ENCODE data around the gene DSG3. TPM values are rescaled to one million over a fixed set of nuclear protein-coding genes. Genes with fewer than 3 reads are reported as not detected.

The DSG3 gene
- total RNA-seq, 1 donor from 2014 or later, result 271 TPM

GRCh38 chr18:31402026-31402373 is 45.5 kb upstream of the DSG3 start:
- no peak for TF ChIP-seq CTCF (IDR thresholded peaks at IDR 0.05; ENCODE audit: insufficient read depth, low read length, severe bottlenecking)
- no peaks in the 10 kb centered on the region for H3K27me3 ChIP-seq (ENCODE audit: control insufficient read depth, insufficient read depth, low read length)
- no peaks in the 10 kb centered on the region for H3K36me3 ChIP-seq (ENCODE audit: control insufficient read depth, insufficient read depth, low read length)
- DNase-seq (ENCODE audit: low read depth) (peak; percentile 87), FAIRE-seq (no peak)
- H3K4me3 ChIP-seq (ENCODE audit: low read depth, low read length), result no peak overlapping the region

DNA sequence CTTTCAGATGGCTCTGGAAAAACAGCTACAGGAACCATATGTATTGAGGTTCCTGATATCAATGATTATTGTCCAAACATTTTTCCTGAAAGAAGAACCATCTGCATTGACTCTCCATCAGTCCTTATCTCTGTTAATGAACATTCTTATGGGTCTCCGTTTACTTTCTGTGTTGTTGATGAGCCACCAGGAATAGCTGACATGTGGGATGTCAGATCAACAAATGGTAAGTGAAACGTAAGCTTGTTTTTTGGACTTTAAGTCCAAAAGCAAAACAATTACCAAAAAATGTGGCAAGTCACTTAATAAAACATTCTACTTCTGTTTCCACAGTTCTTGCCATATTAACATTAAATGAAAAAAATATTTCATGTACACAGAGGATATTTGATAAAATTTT is 44.1 kb upstream of the DSG3 start:
- FAIRE-seq (no peak), DNase-seq (ENCODE audit: low read depth) (no peak)
- no peak for TF ChIP-seq CTCF (IDR thresholded peaks at IDR 0.05; ENCODE audit: insufficient read depth, low read length, severe bottlenecking)
- Histone ChIP-seq H3K4me3 (ENCODE audit: low read depth, low read length) (no peak overlapping the region), H3K36me3 (ENCODE audit: control insufficient read depth, insufficient read depth, low read length) (no peaks in the 10 kb centered on the region), H3K27me3 (ENCODE audit: control insufficient read depth, insufficient read depth, low read length) (no peaks in the 10 kb centered on the region)

DNA sequence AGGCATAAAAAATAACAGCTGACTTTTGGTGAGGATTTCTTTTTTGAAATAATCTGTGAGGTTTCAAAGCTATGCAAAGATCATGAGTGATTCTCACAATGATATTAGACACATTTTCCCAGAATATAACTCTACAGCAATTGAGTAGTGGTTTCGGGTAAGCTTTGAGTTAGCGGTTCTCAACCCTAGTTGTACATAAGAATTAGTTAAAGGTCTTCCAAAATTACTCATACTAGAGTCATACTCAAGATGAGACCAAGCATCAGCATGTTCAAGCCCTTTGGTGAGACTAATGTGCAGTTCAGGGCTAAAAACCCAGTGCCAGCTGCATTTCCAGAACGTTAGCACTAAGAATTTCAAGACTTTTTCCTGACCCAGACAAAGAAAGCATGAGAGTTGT is 39.9 kb upstream of the DSG3 start:
- TF ChIP-seq CTCF (IDR thresholded peaks at IDR 0.05; ENCODE audit: insufficient read depth, low read length, severe bottlenecking), result no peak
- H3K27me3 ChIP-seq (ENCODE audit: control insufficient read depth, insufficient read depth, low read length), result no peaks in the 10 kb centered on the region
- FAIRE-seq (no peak), DNase-seq (ENCODE audit: low read depth) (peak; percentile 64)
- no peaks in the 10 kb centered on the region for H3K36me3 ChIP-seq (ENCODE audit: control insufficient read depth, insufficient read depth, low read length)
- H3K4me3 ChIP-seq (ENCODE audit: low read depth, low read length), result no peak overlapping the region

GRCh38 chr18:31409276-31409675 is 38.3 kb upstream of the DSG3 start:
- Histone ChIP-seq H3K36me3 (ENCODE audit: control insufficient read depth, insufficient read depth, low read length) (no peaks in the 10 kb centered on the region), H3K27me3 (ENCODE audit: control insufficient read depth, insufficient read depth, low read length) (no peaks in the 10 kb centered on the region), H3K4me3 (ENCODE audit: low read depth, low read length) (no peak overlapping the region)
- DNase-seq (ENCODE audit: low read depth) (no peak), FAIRE-seq (no peak)
- TF ChIP-seq CTCF (IDR thresholded peaks at IDR 0.05; ENCODE audit: insufficient read depth, low read length, severe bottlenecking), result no peak

DNA sequence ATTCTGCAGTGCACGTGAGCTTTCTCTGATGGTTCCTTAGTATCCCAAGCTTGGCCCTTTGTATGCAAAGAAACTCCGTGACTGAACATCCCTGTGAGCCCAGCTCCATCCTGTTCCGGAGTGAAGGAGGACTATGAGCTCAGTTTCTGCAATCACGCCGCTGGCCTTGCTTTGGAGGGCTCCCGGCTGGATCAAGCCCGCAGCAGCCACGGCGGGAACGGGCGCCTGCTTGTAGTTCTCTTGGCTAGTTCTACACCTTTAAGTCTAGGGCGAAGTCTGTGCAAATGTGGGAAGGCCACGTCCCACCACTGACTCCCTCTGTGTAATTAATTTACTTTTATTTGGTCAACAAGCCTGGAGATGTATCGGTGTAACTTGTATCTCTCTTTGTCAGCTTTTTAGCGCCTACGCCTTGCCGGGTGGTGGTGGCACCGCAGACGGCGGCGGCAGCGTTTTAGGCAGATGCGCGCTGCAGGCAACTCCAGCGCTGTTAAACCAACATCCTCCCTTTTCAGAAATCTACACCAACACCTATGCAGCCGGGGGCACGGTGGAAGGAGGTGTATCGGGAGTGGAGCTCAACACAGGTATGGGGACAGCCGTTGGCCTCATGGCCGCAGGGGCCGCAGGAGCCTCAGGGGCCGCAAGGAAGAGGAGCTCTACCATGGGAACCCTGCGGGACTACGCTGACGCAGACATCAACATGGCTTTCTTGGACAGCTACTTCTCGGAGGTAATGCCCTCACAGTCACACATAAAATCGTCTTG is 36.6 kb upstream of the DSG3 start:
- no peak for FAIRE-seq
- Histone ChIP-seq H3K36me3 (ENCODE audit: control insufficient read depth, insufficient read depth, low read length) (no peaks in the 10 kb centered on the region), H3K27me3 (ENCODE audit: control insufficient read depth, insufficient read depth, low read length) (no peaks in the 10 kb centered on the region), H3K4me3 (ENCODE audit: low read depth, low read length) (no peak overlapping the region)
- no peak for DNase-seq (ENCODE audit: low read depth)
- no peak for TF ChIP-seq CTCF (IDR thresholded peaks at IDR 0.05; ENCODE audit: insufficient read depth, low read length, severe bottlenecking)

DNA sequence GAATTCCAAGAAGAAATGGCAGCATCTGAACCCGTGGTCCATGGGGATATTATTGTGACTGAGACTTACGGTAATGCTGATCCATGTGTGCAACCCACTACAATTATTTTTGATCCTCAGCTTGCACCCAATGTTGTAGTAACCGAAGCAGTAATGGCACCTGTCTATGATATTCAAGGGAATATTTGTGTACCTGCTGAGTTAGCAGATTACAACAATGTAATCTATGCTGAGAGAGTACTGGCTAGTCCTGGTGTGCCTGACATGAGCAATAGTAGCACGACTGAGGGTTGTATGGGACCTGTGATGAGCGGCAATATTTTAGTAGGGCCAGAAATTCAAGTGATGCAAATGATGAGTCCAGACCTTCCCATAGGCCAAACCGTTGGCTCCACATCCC is 34.4 kb upstream of the DSG3 start:
- TF ChIP-seq CTCF (IDR thresholded peaks at IDR 0.05; ENCODE audit: insufficient read depth, low read length, severe bottlenecking), result no peak
- FAIRE-seq (no peak), DNase-seq (ENCODE audit: low read depth) (no peak)
- Histone ChIP-seq H3K36me3 (ENCODE audit: control insufficient read depth, insufficient read depth, low read length) (no peaks in the 10 kb centered on the region), H3K4me3 (ENCODE audit: low read depth, low read length) (no peak overlapping the region), H3K27me3 (ENCODE audit: control insufficient read depth, insufficient read depth, low read length) (no peaks in the 10 kb centered on the region)

Measured in bronchial epithelial cell (primary cell).